A172 (cell line): ENCODE data around the gene OR10AD1. TPM values are rescaled to one million over a fixed set of nuclear protein-coding genes. Genes with fewer than 3 reads are reported as not detected.
A peak's percentile ranks its signal among the peaks of the same experiment; 100 is the strongest.

Experiments used
- DNase-seq: peaks from one replicate; pipeline ENCODE4 v3.0.0-alpha.2; 2015; ENCODE audit warnings: low spot score
- total RNA-seq: library from RNA; depleted of rRNA; stranded (reverse); fragments of >200 nt; shearing (Covaris generic); gene quantifications from 2 replicates; pipeline ENCODE4 v1.2.3, GENCODE V29; 2014

Gene OR10AD1
- total RNA-seq, 1 experiment from 2014 or later, result not detected

DNA sequence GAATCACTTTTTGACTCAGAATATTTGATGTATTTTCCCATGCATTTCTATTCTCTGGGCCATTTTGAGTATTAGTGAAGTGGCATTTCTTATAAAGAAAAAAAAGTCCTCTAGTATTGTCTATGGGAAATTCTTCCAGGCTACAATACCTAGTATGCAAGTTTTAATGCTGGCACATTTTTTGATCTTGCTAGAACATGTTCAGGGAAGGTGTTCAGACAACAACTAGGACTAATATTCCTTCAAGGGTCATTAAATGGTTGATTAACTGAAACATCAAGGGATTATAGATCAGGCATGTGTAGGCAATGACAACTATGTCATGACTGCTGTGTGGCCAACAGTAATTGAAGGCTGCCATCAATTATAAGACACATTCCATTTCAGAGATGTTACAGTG lies 12.0 kb downstream of the OR10AD1 start:
- no peak for DNase-seq

DNA sequence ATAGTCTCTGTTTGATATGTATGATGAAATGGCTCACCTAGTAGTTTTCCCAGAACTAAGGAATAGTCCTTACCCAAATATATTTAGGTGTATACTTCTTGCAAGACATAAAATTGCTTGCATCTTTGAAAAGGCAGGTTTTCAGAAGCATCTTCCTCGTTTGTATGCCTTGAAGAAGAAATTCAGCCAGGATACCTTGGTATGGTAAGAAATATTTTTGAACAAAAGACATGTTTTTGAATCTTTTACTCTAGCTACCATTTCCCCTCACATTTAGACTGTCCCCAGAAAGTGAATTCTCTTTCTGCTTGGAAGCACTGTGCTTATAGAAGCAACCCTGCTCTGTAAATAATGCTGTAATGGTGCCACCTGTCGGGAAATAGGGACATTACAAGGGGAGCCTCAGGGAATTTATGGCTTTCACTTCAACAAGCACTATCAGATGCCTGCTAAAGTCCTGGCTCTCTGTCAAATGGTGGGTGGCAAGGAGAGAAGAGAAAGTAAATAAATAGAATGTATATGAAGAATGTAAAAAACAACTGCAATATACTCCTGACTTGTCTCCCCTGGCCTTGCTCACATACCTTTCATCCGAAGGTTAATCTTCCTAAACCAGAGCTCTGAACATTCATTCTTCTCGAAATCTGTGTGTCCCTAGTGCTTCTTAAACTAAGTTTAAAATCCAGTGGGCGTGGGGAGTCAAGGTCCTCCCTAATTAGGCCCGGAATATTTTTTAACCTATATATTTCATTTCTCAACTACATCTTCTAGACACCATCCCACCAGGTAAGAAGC lies 13.6 kb downstream of the OR10AD1 start:
- DNase-seq, result peak; percentile 52

GRCh38 chr12:48187916-48188695 lies 15.0 kb downstream of the OR10AD1 start:
- no peak for DNase-seq

DNA sequence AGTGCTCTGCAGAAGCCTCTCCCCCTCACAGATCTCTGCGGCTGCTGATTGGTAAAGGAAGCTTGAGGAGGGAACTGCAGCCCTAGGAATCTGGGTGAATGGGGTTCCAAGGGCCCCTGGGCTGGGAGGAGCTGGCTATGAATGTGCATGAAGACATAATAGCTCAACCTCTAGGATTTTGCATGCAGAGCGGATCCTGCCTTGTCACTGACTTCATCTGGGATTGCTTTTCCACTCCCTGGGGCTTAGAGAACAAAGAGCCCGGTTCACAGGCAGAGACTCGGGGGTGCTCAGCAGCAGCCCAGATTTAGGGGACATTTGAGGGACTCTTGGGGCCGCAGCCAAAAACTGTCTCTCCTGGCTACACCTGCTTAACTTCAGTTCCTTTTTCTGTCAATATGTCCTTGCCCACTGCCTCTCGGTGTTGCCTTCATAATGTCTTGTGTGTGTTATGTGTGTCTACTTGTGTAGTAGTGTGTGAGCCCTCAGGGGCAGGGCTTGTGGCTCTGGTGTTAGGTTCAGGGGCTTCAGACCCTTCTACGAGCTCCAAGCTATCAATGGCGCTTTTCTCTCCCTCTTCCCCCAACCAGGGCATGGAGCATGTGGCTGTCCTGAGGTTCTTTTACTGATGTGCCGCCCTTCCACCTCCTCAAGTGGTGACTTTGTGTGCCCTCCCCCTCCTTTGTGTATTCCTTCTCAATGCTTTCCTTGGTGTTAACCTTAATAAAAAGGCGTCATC lies 17.7 kb downstream of the OR10AD1 start:
- DNase-seq, result no peak

DNA sequence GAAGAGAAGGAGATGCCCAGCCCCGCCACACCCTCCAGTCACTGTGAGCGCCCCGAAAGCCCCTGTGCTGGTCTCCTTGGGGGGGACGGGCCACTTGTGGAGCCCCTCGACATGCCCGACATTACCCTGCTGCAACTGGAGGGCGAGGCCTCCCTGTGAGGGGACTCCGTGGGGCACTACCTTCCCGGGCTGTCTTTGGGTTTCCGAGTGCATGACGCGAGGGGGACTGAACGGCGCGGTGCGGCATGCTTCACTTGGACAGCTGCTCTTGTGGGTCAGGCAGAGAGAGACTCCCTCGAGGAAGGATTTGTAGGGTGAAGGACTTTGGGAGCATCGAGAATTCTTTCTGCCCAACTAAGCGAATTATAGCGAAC lies 18.6 kb downstream of the OR10AD1 start:
- no peak for DNase-seq

DNA sequence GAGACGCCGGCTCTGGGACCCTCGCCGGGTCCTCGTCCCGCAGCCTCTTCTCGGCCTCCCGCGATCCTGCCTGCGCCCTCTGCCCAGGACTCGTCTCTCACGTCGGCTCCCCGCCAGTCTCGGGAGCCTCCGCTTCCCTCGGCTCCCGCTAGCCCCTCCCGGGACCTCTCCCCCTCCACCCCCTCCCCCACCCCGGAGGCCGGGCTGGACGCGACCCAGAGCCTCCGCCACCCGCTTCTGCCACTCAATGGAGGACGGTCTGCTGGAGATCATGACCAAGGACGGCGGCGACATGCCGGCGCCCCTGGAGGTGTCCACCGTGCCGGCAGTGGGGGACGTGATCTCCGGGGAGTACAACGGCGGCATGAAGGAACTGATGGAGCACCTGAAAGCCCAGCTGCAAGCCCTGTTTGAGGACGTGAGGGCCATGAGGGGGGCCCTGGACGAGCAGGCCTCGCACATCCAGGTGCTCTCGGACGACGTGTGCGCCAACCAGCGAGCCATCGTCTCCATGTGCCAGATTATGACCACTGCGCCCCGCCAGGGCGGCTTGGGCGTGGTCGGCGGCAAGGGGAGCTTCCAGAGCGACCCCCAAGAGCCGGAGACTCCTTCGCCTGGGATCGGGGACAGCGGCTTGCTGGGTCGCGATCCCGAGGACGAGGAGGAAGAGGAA lies 19.1 kb downstream of the OR10AD1 start:
- no peak for DNase-seq

- peak; percentile 41 for DNase-seq
These were observed 19.8 kb downstream of the OR10AD1 start, which contains the start of gene CCDC184 for GRCh38 chr12:48183091-48183875. TSS of gene CCDC184 (plus strand) at chr12:48183644. CDS start at chr12:48184123, 479 bp downstream.

GRCh38 chr12:48182631-48183030 lies 20.5 kb downstream of the OR10AD1 start:
- no peak for DNase-seq

DNA sequence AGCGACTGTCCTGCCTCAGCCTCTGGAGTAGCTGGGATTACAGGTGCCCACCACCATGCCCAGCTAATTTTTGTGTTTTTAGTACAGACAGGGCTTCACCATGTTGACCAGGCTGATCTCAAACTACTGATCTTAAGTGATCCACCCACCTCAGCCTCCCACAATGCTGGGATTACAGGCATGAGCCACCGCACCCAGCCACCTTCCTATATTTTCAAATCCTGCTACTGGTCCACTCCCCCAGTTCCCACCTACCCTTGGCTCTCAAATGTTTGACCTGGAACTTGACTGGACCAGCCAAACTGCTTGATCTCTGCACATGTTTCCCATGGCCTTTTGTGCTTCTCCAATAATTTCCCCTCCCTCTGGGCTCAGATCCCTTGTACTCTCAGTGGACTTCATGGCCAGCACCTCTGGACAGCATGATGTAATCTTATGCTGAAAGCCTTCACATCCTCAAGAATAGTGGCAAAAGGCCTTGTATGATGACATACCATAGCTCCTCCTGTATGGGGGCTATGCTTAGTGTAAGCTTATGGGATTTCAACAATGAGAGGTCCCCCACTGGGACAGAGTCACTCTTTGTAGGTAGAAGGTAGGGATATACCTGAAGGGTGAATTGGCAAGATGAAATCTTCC lies 22.1 kb downstream of the OR10AD1 start:
- DNase-seq, result no peak

GRCh38 chr12:48180424-48180823 lies 22.7 kb downstream of the OR10AD1 start:
- no peak for DNase-seq

- DNase-seq, result no peak
These were observed 23.6 kb downstream of the OR10AD1 start for GRCh38 chr12:48179466-48179865.

DNA sequence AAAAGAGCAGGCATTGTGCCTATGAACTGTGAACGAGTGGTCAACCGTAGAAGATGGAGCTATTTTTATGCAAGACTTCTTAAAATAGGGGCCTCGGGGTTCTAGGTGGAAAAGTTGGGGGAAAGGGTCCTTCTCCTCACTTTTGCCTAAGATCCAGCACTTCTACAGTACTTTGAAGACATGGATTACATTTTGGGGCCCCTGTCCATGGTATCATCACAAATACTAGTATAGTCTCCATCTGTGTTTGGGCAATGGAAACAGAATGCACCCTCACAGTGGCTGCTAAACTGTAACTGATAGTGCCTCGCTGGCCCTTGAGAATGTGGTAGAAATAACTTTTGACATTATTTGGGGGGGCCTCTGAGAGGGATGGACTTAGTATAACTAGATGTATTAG lies 25.1 kb downstream of the OR10AD1 start:
- DNase-seq, result no peak

GRCh38 chr12:48176417-48176751 lies 26.7 kb downstream of the OR10AD1 start:
- DNase-seq, result no peak

DNA sequence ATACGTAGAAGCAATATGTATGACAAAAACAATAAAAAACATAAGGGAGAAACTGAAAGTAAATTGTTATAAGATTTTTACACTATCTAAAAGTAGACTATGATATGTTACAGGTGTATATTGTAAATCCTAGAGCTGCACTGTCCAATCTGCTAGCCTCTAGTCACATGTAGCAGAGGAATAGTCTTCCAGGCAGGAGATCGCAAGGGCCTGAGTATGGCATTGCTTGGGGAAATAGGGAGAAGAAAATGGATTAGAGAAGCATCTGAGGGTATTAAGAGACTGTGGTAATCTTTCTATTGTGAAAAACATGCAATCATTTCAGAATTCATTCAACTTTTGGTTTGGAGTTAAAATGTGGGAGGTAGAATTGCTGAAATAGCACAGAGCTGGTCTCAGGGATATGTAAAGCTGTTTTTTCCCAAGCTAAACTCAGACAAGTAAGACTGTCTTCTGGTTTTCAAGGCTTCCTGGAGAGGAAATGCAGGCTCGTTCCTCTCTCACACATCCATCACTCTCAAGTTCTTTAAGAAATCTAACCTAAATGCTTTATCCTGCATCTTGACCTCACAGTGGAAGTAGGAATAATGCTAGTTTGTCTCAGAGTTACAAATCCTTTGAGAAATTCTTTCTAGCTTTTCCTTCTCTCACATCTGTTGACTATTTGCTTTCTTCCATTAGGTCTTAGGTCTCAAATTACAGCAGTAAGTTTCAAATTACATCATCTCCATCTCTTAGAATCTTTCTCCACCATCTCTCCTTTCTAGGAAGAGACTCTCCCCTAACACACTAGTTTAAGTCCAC lies 27.3 kb downstream of the OR10AD1 start:
- no peak for DNase-seq

- no peak for DNase-seq
These were observed 34.1 kb downstream of the OR10AD1 start for GRCh38 chr12:48169011-48169410.

- DNase-seq, result peak; percentile 60
These were observed 37.8 kb downstream of the OR10AD1 start for GRCh38 chr12:48165089-48165981.

- DNase-seq, result no peak
These were observed 38.6 kb downstream of the OR10AD1 start for GRCh38 chr12:48164451-48164850.

- no peak for DNase-seq
These were observed 39.8 kb downstream of the OR10AD1 start for GRCh38 chr12:48163150-48163747.
